ENCODE data around the gene TXN. TPM values are rescaled to one million over a fixed set of nuclear protein-coding genes. Genes with fewer than 3 reads are reported as not detected.

TXN gene
- total RNA-seq, 1 donor from 2014 or later, result 191 TPM

DNA sequence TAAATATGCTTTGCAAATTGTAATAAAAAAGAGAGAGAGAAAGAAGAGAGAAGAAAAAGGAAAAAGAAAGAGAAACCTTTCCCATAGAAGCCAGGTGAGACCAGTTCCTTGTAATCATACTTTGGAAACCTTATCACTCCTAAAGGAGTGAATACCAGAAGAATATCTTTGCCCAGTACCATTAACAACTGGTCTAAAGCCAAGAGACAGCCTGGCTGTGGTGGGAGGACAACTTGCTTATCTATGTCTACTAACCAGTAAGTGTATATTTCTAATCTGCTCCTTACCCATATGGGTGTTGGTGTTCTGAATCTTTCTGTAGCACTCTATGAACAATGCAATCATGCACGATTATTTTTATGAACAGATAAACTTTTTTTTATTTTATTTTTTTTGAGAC, 10.5 kb upstream of the TXN start:
- DNase-seq (ENCODE audit: extremely low spot score, unreplicated experiment), result no peak
- Mint-ChIP-seq H3K27ac (ENCODE audit: unreplicated experiment) (no peak overlapping the region), H3K27me3 (ENCODE audit: unreplicated experiment) (peaks cover 15% of the 10 kb centered on the region), H3K4me3 (ENCODE audit: unreplicated experiment) (no peak overlapping the region), H3K4me1 (ENCODE audit: unreplicated experiment) (no peaks in the 10 kb centered on the region), H3K36me3 (ENCODE audit: unreplicated experiment) (no peaks in the 10 kb centered on the region), H3K9me3 (ENCODE audit: unreplicated experiment) (no peaks in the 10 kb centered on the region)
- TF ChIP-seq, protein P1, sequence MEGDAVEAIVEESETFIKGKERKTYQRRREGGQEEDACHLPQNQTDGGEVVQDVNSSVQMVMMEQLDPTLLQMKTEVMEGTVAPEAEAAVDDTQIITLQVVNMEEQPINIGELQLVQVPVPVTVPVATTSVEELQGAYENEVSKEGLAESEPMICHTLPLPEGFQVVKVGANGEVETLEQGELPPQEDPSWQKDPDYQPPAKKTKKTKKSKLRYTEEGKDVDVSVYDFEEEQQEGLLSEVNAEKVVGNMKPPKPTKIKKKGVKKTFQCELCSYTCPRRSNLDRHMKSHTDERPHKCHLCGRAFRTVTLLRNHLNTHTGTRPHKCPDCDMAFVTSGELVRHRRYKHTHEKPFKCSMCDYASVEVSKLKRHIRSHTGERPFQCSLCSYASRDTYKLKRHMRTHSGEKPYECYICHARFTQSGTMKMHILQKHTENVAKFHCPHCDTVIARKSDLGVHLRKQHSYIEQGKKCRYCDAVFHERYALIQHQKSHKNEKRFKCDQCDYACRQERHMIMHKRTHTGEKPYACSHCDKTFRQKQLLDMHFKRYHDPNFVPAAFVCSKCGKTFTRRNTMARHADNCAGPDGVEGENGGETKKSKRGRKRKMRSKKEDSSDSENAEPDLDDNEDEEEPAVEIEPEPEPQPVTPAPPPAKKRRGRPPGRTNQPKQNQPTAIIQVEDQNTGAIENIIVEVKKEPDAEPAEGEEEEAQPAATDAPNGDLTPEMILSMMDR (IDR thresholded peaks at IDR 0.05), result no peak

DNA sequence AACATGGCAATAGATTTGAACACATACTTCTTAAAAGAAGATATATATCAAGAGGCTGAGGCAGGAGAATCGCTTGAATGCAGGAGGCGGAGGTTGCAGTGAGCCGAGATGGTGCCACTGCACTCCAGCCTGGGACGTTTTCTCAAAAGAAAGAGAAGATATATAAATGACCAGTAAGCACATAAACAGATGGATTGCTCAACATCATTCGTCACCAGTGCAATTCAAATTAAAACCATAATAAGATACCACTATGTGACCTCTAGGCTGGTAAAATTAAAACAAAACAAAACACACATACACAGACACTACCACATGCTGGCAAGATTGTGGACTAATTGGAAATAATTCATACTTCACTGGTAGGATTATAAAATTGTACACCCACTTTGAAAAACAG, 5.3 kb upstream of the TXN start:
- DNase-seq (ENCODE audit: extremely low spot score, unreplicated experiment), result no peak
- H3K9me3 Mint-ChIP-seq (ENCODE audit: unreplicated experiment), result no peaks in the 10 kb centered on the region
- H3K4me1 Mint-ChIP-seq (ENCODE audit: unreplicated experiment), result peaks cover 15% of the 10 kb centered on the region
- H3K36me3 Mint-ChIP-seq (ENCODE audit: unreplicated experiment), result no peaks in the 10 kb centered on the region
- no peaks in the 10 kb centered on the region for H3K27me3 Mint-ChIP-seq (ENCODE audit: unreplicated experiment)
- TF ChIP-seq, protein P1 (IDR thresholded peaks at IDR 0.05), result no peak
- H3K27ac Mint-ChIP-seq (ENCODE audit: unreplicated experiment), result no peak overlapping the region
- H3K4me3 Mint-ChIP-seq (ENCODE audit: unreplicated experiment), result no peak overlapping the region

DNA sequence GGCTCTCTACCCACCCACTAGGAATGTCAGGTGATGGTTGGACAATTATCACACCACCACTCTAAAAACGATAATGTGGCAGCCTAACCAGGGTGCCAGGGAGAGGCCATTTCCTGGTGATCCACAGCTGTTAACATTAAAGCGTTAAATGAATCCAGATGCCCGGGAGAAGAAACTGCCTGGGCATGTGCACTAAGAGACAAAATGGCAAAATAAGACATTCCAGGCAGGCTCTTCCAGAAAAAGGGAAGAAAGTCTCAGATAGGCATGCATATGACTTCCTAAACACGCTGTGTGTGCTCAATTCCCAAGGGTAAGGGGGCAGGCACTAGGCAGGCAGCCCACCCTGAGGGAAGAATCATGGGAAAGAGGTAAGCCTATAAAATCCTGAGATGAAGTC, 4.6 kb upstream of the TXN start:
- H3K27me3 Mint-ChIP-seq (ENCODE audit: unreplicated experiment), result no peaks in the 10 kb centered on the region
- TF ChIP-seq, protein P1 (IDR thresholded peaks at IDR 0.05), result no peak
- H3K4me3 Mint-ChIP-seq (ENCODE audit: unreplicated experiment), result no peak overlapping the region
- H3K36me3 Mint-ChIP-seq (ENCODE audit: unreplicated experiment), result no peaks in the 10 kb centered on the region
- no peak overlapping the region for H3K27ac Mint-ChIP-seq (ENCODE audit: unreplicated experiment)
- DNase-seq (ENCODE audit: extremely low spot score, unreplicated experiment), result no peak
- H3K9me3 Mint-ChIP-seq (ENCODE audit: unreplicated experiment), result no peaks in the 10 kb centered on the region
- peaks cover 15% of the 10 kb centered on the region for H3K4me1 Mint-ChIP-seq (ENCODE audit: unreplicated experiment)

DNA sequence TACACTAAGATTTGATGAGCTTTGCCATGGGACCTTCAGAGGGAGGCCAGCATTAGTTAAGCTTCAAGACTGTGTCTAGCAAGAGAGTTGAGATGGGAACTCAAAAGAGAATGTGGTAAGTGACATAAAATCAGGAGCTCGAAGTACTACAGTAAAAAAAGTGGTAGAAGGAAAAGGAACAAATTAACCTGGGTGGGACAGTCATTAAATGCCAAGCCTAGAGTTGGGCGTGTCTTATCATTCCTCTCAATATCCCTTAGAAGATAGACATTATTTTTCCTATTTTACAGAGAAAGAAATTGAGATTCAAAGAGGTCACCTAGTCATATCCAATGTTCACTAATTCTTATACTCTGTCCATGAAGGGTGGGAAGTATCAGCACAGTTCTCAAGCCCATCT, 3.3 kb upstream of the TXN start:
- Mint-ChIP-seq H3K4me3 (ENCODE audit: unreplicated experiment) (no peak overlapping the region), H3K27ac (ENCODE audit: unreplicated experiment) (no peak overlapping the region), H3K9me3 (ENCODE audit: unreplicated experiment) (no peaks in the 10 kb centered on the region)

DNA sequence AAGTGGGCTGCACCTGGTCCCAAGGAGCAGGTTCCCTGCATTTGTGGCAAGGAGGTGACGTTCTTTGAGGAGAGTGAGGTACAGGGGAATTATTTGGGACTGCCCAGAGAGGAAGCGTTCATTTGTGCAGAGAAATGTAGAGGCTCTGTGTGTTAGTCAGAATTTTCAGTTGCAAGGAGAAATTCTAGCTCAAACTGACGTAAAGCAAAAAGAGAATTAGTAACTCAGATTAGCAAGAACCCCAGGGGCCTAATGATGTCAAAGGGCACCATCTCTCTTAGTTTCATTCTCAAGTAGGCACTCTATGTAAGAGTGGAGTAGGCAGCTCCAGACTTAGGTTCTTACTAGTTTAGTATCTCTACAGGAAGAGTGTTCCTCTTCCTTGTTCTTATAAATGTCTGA, 2.4 kb upstream of the TXN start:
- no peak overlapping the region for H3K4me3 Mint-ChIP-seq (ENCODE audit: unreplicated experiment)
- H3K27me3 Mint-ChIP-seq (ENCODE audit: unreplicated experiment), result no peaks in the 10 kb centered on the region
- TF ChIP-seq, protein P1 (IDR thresholded peaks at IDR 0.05), result no peak
- no peaks in the 10 kb centered on the region for H3K36me3 Mint-ChIP-seq (ENCODE audit: unreplicated experiment)
- no peak overlapping the region for H3K27ac Mint-ChIP-seq (ENCODE audit: unreplicated experiment)
- no peaks in the 10 kb centered on the region for H3K9me3 Mint-ChIP-seq (ENCODE audit: unreplicated experiment)
- H3K4me1 Mint-ChIP-seq (ENCODE audit: unreplicated experiment), result peaks cover 32% of the 10 kb centered on the region
- no peak for DNase-seq (ENCODE audit: extremely low spot score, unreplicated experiment)

More for the DNA sequence above, 3.3 kb upstream of the TXN start:
- TF ChIP-seq, protein P1 (IDR thresholded peaks at IDR 0.05), result no peak
- Mint-ChIP-seq H3K27me3 (ENCODE audit: unreplicated experiment) (no peaks in the 10 kb centered on the region), H3K4me1 (ENCODE audit: unreplicated experiment) (peaks cover 23% of the 10 kb centered on the region), H3K36me3 (ENCODE audit: unreplicated experiment) (no peaks in the 10 kb centered on the region)
- no peak for DNase-seq (ENCODE audit: extremely low spot score, unreplicated experiment)

All from osteocyte (in vitro differentiated cells).